K562 (cell line): ENCODE measurements around the gene ENTREP3. TPM values are rescaled to one million over a fixed set of nuclear protein-coding genes. Genes with fewer than 3 reads are reported as not detected.

Experiments used
- ARID2 ChIP-seq: fragments of 450-650 bp; IDR thresholded peaks from 2 replicates; pipeline ENCODE4 v1.6.1; 2017; ENCODE audit warnings: antibody characterized with exemption, mild to moderate bottlenecking
- MCM5 ChIP-seq: fragments of 450-650 bp; IDR thresholded peaks from 2 replicates; pipeline ENCODE4 v1.6.1; 2016; ENCODE audit warnings: low read depth
- NR4A1 ChIP-seq, 2 experiments: fragments of 250-450 bp in 1 of 2; fragments of 450-650 bp in 1 of 2; sonication (Bioruptor Pico) in 1 of 2; IDR thresholded peaks; 2 replicates each; pipeline versions ENCODE4 v1.4.0 to v1.6.1; 2016 to 2020; ENCODE audit warnings: mild to moderate bottlenecking in 2 of 2, missing compliant biosample characterization in 1 of 2, missing genetic modification characterization in 1 of 2, moderate library complexity in 1 of 2
- RB1 ChIP-seq: fragments of 450-650 bp; IDR thresholded peaks from 2 replicates; pipeline ENCODE4 v1.6.1; 2017; ENCODE audit warnings: low read depth, mild to moderate bottlenecking
- RFX5 ChIP-seq: IDR thresholded peaks from 2 replicates; pipeline ENCODE4 v1.6.1; 2011; ENCODE audit warnings: low read depth, mild to moderate bottlenecking, improper control_type of control experiment, low read length
- RFX7 ChIP-seq: fragments of 250-450 bp; sonication (Bioruptor Pico); IDR thresholded peaks from 2 replicates; pipeline ENCODE4 v1.5.1; 2021; ENCODE audit warnings: mild to moderate bottlenecking
- SAFB ChIP-seq: fragments of 200-400 bp; formaldehyde crosslinking; IDR thresholded peaks from 2 replicates; pipeline ENCODE4 v1.6.1; 2017; ENCODE audit warnings: low read depth, low read length, borderline replicate concordance
- SRF ChIP-seq, 2 experiments: fragments of 250-450, 450-650 bp in 1 of 2; sonication (Bioruptor Pico) in 1 of 2; sonication (generic) in 1 of 2; formaldehyde crosslinking; IDR thresholded peaks; 2 replicates each; pipeline versions ENCODE4 v1.5.0 to v1.5.1; 2020 to 2022; ENCODE audit warnings: mild to moderate bottlenecking in 1 of 2, missing genetic modification reagents in 1 of 2
- TAF15 ChIP-seq: fragments of 200-400 bp; formaldehyde crosslinking; IDR thresholded peaks from 2 replicates; pipeline ENCODE4 v1.6.1; 2017; ENCODE audit warnings: mild to moderate bottlenecking, low read depth, low read length, moderate library complexity
- ZNF507 ChIP-seq: conservative IDR thresholded peaks from 2 replicates; pipeline ENCODE4 v1.6.1; 2017; ENCODE audit warnings: missing genetic modification characterization, missing compliant biosample characterization
- ZNF551 ChIP-seq: fragments of 250-450 bp; sonication (Bioruptor Pico); IDR thresholded peaks from 2 replicates; pipeline ENCODE4 v1.5.0; 2021; ENCODE audit warnings: mild to moderate bottlenecking, moderate library complexity
- ZNF79 ChIP-seq: fragments of 250-450 bp; sonication (Bioruptor Pico); IDR thresholded peaks from 2 replicates; pipeline ENCODE4 v1.4.0; 2020; ENCODE audit warnings: low read depth, mild to moderate bottlenecking, moderate library complexity
- polyA plus RNA-seq, 8 experiments: library from polyadenylated mRNA; depleted of rRNA in 4 of 8; stranded (reverse) in 5 of 8; unstranded in 3 of 8; fragments of >200 nt; fragmentation: Nextera tagmentation in 2 of 8; fragmentation: Illumina TruSeq in 1 of 8; extraction: Ambion mirVana in 2 of 8; extraction: Trizol in 1 of 8; gene quantifications; 2 replicates each; pipeline versions ENCODE4 v1.2.1 to v1.2.3, GENCODE V29; 2011 to 2014; ENCODE audit warnings: inconsistent platforms in 1 of 8, missing spikeins in 1 of 8
- total RNA-seq, 7 experiments: library from RNA; depleted of rRNA in 6 of 7; stranded (reverse); fragments of >200 nt in 6 of 7; fragmentation: Illumina TruSeq in 2 of 7; extraction: Trizol in 2 of 7; gene quantifications; 2 replicates each; pipeline versions ENCODE4 v1.2.1 to v1.2.3, GENCODE V29; 2011 to 2021; ENCODE audit warnings: low replicate concordance in 1 of 7
- TF ChIP-seq, protein P1 (sequence below): sonication (generic); formaldehyde crosslinking; IDR thresholded peaks from 2 replicates; pipeline ENCODE4 v1.8.0; 2022; ENCODE audit warnings: mild to moderate bottlenecking, missing genetic modification reagents
- TF ChIP-seq, protein P2 (sequence below): fragments of 250-450 bp; sonication (Bioruptor Pico); IDR thresholded peaks from 2 replicates; pipeline ENCODE4 v1.4.0; 2020
- TF ChIP-seq, protein P3 (sequence below): fragments of 450-650 bp; IDR thresholded peaks from 2 replicates; pipeline ENCODE4 v1.6.1; 2016; ENCODE audit warnings: missing biosample characterization, missing genetic modification characterization
- TF ChIP-seq, protein P4 (sequence below), 2 experiments: fragments of 450-650 bp; conservative IDR thresholded peaks; 2 replicates each; pipeline ENCODE4 v1.6.1; 2017; ENCODE audit warnings: mild to moderate bottlenecking in 2 of 2, moderate library complexity in 2 of 2
- TF ChIP-seq, protein P5 (sequence below): IDR thresholded peaks from 2 replicates; pipeline ENCODE4 v1.6.1; 2012; ENCODE audit warnings: low read depth, low read length, improper control_type of control experiment, borderline replicate concordance
- TF ChIP-seq, protein P6 (sequence below): IDR thresholded peaks from 3 replicates; pipeline ENCODE4 v1.6.1; 2011; ENCODE audit warnings: borderline replicate concordance, mild to moderate bottlenecking; ENCODE audit not compliant: insufficient read length, insufficient read depth

The ENTREP3 gene
- total and polyA plus RNA-seq, 9 of the 15 experiments (the other 6 are each of a cell fraction or from before 2014, with no cell fraction given) = 1.9 to 41.8 (median 5.9) TPM

DNA sequence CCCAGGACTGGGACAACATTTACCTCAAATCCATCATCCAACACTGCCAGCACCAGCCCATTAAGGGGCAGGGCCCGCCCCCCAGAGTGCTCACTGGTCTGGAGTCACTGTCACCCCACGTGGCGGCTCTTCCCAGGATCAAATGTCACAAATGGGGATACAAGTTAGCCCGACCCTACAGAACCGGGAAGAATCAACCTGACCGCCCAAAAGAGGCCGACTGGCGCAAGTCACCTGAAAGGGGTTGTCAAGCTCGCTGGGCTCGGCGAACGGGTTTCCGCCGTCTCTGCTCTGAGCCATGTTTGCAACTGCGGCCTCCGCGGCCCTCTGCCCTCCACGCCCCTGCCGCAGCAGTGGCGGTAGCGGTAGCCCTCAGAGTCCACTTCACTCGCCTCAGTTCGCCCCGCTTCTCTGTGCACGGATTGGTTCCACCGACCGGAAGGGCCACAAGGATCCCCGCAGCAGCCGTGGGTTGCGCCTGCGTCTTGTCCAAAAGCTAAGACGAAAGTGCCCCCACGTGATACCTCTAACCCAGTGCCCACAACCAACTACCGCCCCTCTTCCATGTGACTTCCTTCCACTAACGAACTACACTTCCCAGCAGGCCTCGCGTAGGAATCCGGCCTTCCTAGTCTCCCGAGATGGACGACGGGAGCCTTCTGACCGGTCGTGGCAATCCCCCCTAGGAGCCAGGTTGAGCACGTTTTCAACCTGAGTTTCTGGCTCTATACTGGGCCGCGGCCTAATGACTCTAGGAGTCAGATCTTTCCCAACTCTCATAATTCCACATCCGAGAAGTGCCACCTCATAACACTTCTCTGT, 6.8 kb upstream of the ENTREP3 start, which contains the start of gene SCAMP3 (continued):
- TF ChIP-seq, protein P1, sequence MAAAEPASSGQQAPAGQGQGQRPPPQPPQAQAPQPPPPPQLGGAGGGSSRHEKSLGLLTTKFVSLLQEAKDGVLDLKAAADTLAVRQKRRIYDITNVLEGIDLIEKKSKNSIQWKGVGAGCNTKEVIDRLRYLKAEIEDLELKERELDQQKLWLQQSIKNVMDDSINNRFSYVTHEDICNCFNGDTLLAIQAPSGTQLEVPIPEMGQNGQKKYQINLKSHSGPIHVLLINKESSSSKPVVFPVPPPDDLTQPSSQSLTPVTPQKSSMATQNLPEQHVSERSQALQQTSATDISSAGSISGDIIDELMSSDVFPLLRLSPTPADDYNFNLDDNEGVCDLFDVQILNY = no peak
- TF ChIP-seq SRF (CRISPR knock-in tag; IDR thresholded peaks at IDR 0.05) (peak in 1 of 2 experiments; percentile 67; a peak in 2 of 4 replicates), RB1 (0 out of 2 replicates have a peak, but pooled peaks have one; percentile 22), ZNF551 (CRISPR knock-in tag) (no peak), ARID2 (no peak), NR4A1 (CRISPR knock-in tag; IDR thresholded peaks at IDR 0.05) (no peak), NR4A1 (tag; IDR thresholded peaks at IDR 0.05) (no peak), ZNF79 (CRISPR knock-in tag) (0 out of 2 replicates have a peak, but pooled peaks have one; percentile 24), RFX7 (CRISPR knock-in tag) (peak; percentile 23; the same call in 1 of the 2 replicates), ZNF507 (tag) (no peak), TAF15 (peak; percentile 65; the same call in 1 of the 2 replicates), SAFB (no peak), RFX5 (no peak), MCM5 (no peak)
- TF ChIP-seq, protein P2, sequence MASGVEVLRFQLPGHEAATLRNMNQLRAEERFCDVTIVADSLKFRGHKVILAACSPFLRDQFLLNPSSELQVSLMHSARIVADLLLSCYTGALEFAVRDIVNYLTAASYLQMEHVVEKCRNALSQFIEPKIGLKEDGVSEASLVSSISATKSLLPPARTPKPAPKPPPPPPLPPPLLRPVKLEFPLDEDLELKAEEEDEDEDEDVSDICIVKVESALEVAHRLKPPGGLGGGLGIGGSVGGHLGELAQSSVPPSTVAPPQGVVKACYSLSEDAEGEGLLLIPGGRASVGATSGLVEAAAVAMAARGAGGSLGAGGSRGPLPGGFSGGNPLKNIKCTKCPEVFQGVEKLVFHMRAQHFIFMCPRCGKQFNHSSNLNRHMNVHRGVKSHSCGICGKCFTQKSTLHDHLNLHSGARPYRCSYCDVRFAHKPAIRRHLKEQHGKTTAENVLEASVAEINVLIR (CRISPR knock-in tag) = peak; percentile 32; the same call in 1 of the 2 replicates
- TF ChIP-seq, protein P3, sequence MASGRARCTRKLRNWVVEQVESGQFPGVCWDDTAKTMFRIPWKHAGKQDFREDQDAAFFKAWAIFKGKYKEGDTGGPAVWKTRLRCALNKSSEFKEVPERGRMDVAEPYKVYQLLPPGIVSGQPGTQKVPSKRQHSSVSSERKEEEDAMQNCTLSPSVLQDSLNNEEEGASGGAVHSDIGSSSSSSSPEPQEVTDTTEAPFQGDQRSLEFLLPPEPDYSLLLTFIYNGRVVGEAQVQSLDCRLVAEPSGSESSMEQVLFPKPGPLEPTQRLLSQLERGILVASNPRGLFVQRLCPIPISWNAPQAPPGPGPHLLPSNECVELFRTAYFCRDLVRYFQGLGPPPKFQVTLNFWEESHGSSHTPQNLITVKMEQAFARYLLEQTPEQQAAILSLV (tag) = no peak
- TF ChIP-seq, protein P4, sequence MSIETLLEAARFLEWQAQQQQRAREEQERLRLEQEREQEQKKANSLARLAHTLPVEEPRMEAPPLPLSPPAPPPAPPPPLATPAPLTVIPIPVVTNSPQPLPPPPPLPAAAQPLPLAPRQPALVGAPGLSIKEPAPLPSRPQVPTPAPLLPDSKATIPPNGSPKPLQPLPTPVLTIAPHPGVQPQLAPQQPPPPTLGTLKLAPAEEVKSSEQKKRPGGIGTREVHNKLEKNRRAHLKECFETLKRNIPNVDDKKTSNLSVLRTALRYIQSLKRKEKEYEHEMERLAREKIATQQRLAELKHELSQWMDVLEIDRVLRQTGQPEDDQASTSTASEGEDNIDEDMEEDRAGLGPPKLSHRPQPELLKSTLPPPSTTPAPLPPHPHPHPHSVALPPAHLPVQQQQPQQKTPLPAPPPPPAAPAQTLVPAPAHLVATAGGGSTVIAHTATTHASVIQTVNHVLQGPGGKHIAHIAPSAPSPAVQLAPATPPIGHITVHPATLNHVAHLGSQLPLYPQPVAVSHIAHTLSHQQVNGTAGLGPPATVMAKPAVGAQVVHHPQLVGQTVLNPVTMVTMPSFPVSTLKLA (conservative IDR thresholded peaks at IDR 0.05) = peak; percentile 98 to 99
- TF ChIP-seq, protein P5, sequence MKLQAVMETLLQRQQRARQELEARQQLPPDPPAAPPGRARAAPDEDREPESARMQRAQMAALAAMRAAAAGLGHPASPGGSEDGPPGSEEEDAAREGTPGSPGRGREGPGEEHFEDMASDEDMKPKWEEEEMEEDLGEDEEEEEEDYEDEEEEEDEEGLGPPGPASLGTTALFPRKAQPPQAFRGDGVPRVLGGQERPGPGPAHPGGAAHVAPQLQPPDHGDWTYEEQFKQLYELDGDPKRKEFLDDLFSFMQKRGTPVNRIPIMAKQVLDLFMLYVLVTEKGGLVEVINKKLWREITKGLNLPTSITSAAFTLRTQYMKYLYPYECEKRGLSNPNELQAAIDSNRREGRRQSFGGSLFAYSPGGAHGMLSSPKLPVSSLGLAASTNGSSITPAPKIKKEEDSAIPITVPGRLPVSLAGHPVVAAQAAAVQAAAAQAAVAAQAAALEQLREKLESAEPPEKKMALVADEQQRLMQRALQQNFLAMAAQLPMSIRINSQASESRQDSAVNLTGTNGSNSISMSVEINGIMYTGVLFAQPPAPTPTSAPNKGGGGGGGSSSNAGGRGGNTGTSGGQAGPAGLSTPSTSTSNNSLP = no peak
- TF ChIP-seq, protein P6, sequence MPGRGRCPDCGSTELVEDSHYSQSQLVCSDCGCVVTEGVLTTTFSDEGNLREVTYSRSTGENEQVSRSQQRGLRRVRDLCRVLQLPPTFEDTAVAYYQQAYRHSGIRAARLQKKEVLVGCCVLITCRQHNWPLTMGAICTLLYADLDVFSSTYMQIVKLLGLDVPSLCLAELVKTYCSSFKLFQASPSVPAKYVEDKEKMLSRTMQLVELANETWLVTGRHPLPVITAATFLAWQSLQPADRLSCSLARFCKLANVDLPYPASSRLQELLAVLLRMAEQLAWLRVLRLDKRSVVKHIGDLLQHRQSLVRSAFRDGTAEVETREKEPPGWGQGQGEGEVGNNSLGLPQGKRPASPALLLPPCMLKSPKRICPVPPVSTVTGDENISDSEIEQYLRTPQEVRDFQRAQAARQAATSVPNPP = no peak
